ENCODE data around the gene LHPP.

The LHPP gene

DNA sequence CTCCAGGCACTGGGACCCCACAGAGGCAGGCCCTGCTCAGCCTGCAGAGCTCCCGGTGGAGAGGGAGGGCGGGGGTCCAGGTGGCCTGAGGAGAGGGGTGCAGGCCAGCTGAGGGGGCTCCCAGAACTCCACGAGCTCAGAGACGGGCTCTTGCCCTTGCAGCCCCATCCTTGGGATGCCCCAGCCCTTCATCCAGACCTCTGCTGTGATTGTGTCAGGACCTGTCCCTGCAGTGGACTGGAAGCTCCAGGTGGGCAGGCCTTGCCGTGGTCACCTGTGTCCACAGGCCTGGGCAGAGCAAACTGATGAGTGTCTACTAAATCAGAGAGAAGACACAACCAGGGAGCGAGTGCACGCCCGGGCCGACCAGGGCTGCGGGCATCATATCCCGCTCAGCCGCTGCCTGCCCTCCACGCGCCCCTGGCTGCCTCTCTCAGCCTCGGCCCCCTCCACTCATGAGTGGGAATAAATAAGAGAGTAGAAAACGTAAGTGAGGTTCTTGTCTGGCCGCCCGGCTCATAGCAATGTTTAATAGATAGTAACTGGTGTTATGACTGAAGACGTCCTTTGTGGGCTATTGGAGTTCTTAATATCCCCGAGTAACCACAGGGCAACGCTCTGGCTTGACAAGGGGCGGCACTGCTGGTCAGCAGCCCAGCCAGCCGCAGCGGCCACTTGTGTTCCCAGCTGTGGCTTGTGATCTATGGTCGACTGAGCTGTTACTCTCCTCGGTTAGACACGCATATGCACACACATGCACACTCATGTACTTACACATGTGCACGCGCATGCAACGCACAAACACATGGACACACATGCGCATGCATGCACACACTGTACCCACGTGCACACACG lies 105.6 kb downstream of the LHPP start:
- TF ChIP-seq JUND (IDR thresholded peaks at IDR 0.05; ENCODE audit: low read depth): no peak
- in situ Hi-C loops (cut with HindIII; ENCODE audit: low pct_unique_long_range_greater_than_20kb, low sequenced_read_pairs): no loop called here
- no peak for DNase-seq (ENCODE audit: low read depth in 1 of 2, low spot score in 1 of 2)

GRCh38 chr10:124568339-124568738 lies 106.7 kb downstream of the LHPP start:
- in situ Hi-C loops (cut with HindIII; ENCODE audit: low pct_unique_long_range_greater_than_20kb, low sequenced_read_pairs): no loop called here
- TF ChIP-seq JUND (IDR thresholded peaks at IDR 0.05; ENCODE audit: low read depth): no peak

GRCh38 chr10:124568848-124569622 lies 107.4 kb downstream of the LHPP start:
- DNase-seq (ENCODE audit: low read depth in 1 of 2, low spot score in 1 of 2): no peak
- no peak for TF ChIP-seq JUND (IDR thresholded peaks at IDR 0.05; ENCODE audit: low read depth)
- in situ Hi-C loops (cut with HindIII; ENCODE audit: low pct_unique_long_range_greater_than_20kb, low sequenced_read_pairs): no loop called here

More at GRCh38 chr10:124568339-124568738, 106.7 kb downstream of the LHPP start:
- DNase-seq (ENCODE audit: low read depth in 1 of 2, low spot score in 1 of 2): no peak

GRCh38 chr10:124569623-124570470 lies 108.2 kb downstream of the LHPP start:
- no peak for TF ChIP-seq JUND (IDR thresholded peaks at IDR 0.05; ENCODE audit: low read depth)
- in situ Hi-C loops (cut with HindIII; ENCODE audit: low pct_unique_long_range_greater_than_20kb, low sequenced_read_pairs): no loop called here
- no peak for DNase-seq (ENCODE audit: low read depth in 1 of 2, low spot score in 1 of 2)

DNA sequence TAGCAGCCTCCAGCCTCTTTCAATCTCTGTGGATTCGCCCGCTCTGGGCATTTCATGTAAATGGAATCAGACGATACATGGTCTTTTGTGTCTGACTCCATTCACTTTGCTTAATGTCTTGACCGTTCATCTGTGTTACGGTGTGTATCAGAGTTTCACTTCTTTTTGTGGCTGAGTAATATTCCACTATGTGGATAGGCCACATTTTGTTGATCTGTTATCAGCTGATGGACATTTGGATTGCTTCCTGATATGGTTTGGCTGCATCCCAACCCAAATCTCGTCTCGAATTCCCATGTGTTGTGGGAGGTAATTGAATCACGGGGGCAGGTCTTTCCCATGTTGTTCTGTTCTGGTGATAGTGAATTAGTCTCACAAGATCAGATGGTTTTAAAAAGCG lies 109.0 kb downstream of the LHPP start:
- in situ Hi-C loops (cut with HindIII; ENCODE audit: low pct_unique_long_range_greater_than_20kb, low sequenced_read_pairs): no loop called here
- no peak for TF ChIP-seq JUND (IDR thresholded peaks at IDR 0.05; ENCODE audit: low read depth)
- no peak for DNase-seq (ENCODE audit: low read depth in 1 of 2, low spot score in 1 of 2)

DNA sequence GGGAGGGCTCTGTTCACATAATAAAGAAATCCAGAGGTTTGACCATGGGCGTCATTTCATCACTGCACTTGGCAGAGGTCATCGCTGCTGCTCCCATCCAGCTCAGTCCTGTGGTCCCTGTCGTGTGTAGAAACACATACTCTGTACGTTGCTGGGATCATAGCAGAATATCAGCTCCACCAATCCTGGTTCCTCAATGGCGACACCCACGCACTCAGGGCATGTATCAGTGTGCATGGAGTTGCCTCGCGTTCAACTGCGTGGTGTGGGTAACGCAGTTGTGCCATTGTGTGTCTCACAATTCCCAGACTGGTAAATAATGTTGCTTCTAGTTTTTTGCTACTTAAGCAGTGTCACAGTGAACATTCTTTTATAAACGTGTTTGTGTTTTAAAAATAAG lies 111.1 kb downstream of the LHPP start:
- TF ChIP-seq JUND (IDR thresholded peaks at IDR 0.05; ENCODE audit: low read depth): no peak
- no peak for DNase-seq (ENCODE audit: low read depth in 1 of 2, low spot score in 1 of 2)
- in situ Hi-C loops (cut with HindIII; ENCODE audit: low pct_unique_long_range_greater_than_20kb, low sequenced_read_pairs): no loop called here

GRCh38 chr10:124573726-124574455 lies 112.3 kb downstream of the LHPP start:
- no peak for DNase-seq (ENCODE audit: low read depth in 1 of 2, low spot score in 1 of 2)
- in situ Hi-C loops (cut with HindIII; ENCODE audit: low pct_unique_long_range_greater_than_20kb, low sequenced_read_pairs): no loop called here
- TF ChIP-seq JUND (IDR thresholded peaks at IDR 0.05; ENCODE audit: low read depth): no peak

DNA sequence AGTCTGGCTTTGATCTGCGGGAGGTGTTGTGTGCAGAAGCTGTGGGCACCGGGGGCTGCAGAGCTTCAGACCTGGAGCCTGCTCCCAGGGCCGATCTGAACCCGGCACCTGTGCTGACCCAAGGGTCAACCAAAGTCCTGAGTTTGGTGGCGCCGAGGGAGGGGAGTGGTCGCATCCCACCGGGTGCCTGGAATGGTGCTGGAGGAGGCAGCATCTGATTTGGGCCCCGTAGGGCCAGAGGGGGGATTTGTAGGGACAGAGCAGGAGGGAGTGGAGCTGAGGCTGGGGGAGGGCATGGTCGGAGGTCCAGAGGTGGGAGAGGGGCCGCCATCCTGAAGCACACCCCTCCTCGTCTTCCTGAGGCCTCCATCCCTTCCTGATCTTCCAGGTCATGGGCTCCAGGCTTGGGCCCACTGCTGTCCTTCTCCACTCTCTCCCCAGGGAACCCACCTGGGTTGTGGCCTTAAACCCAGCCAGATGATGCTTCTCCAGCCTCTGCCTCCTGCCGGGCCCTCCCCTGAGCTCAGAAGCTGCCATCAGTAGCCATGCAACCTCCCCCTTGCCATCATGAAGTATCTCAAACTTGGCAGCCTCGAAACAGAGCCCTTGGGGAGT lies 112.9 kb downstream of the LHPP start:
- TF ChIP-seq JUND (IDR thresholded peaks at IDR 0.05; ENCODE audit: low read depth): no peak
- DNase-seq (ENCODE audit: low read depth in 1 of 2, low spot score in 1 of 2): no peak
- in situ Hi-C loops (cut with HindIII; ENCODE audit: low pct_unique_long_range_greater_than_20kb, low sequenced_read_pairs): no loop called here

GRCh38 chr10:124575107-124576035 lies 113.7 kb downstream of the LHPP start:
- in situ Hi-C loops (cut with HindIII; ENCODE audit: low pct_unique_long_range_greater_than_20kb, low sequenced_read_pairs): no loop called here
- no peak for DNase-seq (ENCODE audit: low read depth in 1 of 2, low spot score in 1 of 2)
- no peak for TF ChIP-seq JUND (IDR thresholded peaks at IDR 0.05; ENCODE audit: low read depth)

- in situ Hi-C loops (cut with HindIII; ENCODE audit: low pct_unique_long_range_greater_than_20kb, low sequenced_read_pairs): no loop called here
- TF ChIP-seq JUND (IDR thresholded peaks at IDR 0.05; ENCODE audit: low read depth): no peak
- DNase-seq (ENCODE audit: low read depth in 1 of 2, low spot score in 1 of 2): no peak
Observed at GRCh38 chr10:124576526-124577420, 115.2 kb downstream of the LHPP start.

All from T47D (cell line).